Measurements from ENCODE around the gene DOCK4.
A peak's percentile ranks its signal among the peaks of the same experiment; 100 is the strongest.

Gene DOCK4

GRCh38 chr7:112073530-112073929, 132.7 kb downstream of the DOCK4 start:
- H3K9ac ChIP-seq (ENCODE audit: low read depth, low read length, poor library complexity, severe bottlenecking): no peak overlapping the region
- no peak for TF ChIP-seq EZH2phosphoT487 (IDR thresholded peaks at IDR 0.05; ENCODE audit: borderline replicate concordance)
- TF ChIP-seq, protein P1, sequence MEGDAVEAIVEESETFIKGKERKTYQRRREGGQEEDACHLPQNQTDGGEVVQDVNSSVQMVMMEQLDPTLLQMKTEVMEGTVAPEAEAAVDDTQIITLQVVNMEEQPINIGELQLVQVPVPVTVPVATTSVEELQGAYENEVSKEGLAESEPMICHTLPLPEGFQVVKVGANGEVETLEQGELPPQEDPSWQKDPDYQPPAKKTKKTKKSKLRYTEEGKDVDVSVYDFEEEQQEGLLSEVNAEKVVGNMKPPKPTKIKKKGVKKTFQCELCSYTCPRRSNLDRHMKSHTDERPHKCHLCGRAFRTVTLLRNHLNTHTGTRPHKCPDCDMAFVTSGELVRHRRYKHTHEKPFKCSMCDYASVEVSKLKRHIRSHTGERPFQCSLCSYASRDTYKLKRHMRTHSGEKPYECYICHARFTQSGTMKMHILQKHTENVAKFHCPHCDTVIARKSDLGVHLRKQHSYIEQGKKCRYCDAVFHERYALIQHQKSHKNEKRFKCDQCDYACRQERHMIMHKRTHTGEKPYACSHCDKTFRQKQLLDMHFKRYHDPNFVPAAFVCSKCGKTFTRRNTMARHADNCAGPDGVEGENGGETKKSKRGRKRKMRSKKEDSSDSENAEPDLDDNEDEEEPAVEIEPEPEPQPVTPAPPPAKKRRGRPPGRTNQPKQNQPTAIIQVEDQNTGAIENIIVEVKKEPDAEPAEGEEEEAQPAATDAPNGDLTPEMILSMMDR (conservative IDR thresholded peaks at IDR 0.05; ENCODE audit: low read length): no peak
- no peaks in the 10 kb centered on the region for H3K36me3 ChIP-seq (ENCODE audit: insufficient read depth, low read length)
- H3K4me2 ChIP-seq (ENCODE audit: low read depth, low read length, poor library complexity, severe bottlenecking): no peak overlapping the region
- H2AFZ ChIP-seq (ENCODE audit: low read length): no peak overlapping the region
- no peaks in the 10 kb centered on the region for H3K9me3 ChIP-seq (ENCODE audit: insufficient read depth, low read depth, low read length)
- no peak overlapping the region for H3K4me3 ChIP-seq (ENCODE audit: low read length, poor library complexity, severe bottlenecking)
- H3K79me2 ChIP-seq (ENCODE audit: insufficient read depth, low read length): no peaks in the 10 kb centered on the region
- H3F3A ChIP-seq (ENCODE audit: low read depth): no peaks in the 10 kb centered on the region
- H3K9me2 ChIP-seq (replicated peaks; ENCODE audit: low read depth, low read length): no peaks in the 10 kb centered on the region
- no peaks in the 10 kb centered on the region for H4K20me1 ChIP-seq (ENCODE audit: insufficient read depth, low read length, poor library complexity, severe bottlenecking)
- no peaks in the 10 kb centered on the region for H3K27me3 ChIP-seq (ENCODE audit: insufficient read depth, low read length, poor library complexity, severe bottlenecking)
- peaks cover 12% of the 10 kb centered on the region for H3K4me1 ChIP-seq (ENCODE audit: insufficient read depth, low read length, poor library complexity, severe bottlenecking)

GRCh38 chr7:112072541-112073245, 133.5 kb downstream of the DOCK4 start:
- H3K9me3 ChIP-seq (ENCODE audit: insufficient read depth, low read depth, low read length): no peaks in the 10 kb centered on the region
- H3K4me3 ChIP-seq (ENCODE audit: low read length, poor library complexity, severe bottlenecking): no peak overlapping the region
- H3K9ac ChIP-seq (ENCODE audit: low read depth, low read length, poor library complexity, severe bottlenecking): no peak overlapping the region
- H3K4me2 ChIP-seq (ENCODE audit: low read depth, low read length, poor library complexity, severe bottlenecking): no peak overlapping the region
- TF ChIP-seq, protein P1 (conservative IDR thresholded peaks at IDR 0.05; ENCODE audit: low read length): no peak
- TF ChIP-seq EZH2phosphoT487 (IDR thresholded peaks at IDR 0.05; ENCODE audit: borderline replicate concordance): no peak
- H3F3A ChIP-seq (ENCODE audit: low read depth): no peaks in the 10 kb centered on the region
- no peaks in the 10 kb centered on the region for H3K36me3 ChIP-seq (ENCODE audit: insufficient read depth, low read length)
- peak overlapping the region; percentile 44 for H2AFZ ChIP-seq (ENCODE audit: low read length)
- no peaks in the 10 kb centered on the region for H4K20me1 ChIP-seq (ENCODE audit: insufficient read depth, low read length, poor library complexity, severe bottlenecking)
- H3K79me2 ChIP-seq (ENCODE audit: insufficient read depth, low read length): no peaks in the 10 kb centered on the region
- no peaks in the 10 kb centered on the region for H3K27me3 ChIP-seq (ENCODE audit: insufficient read depth, low read length, poor library complexity, severe bottlenecking)
- H3K4me1 ChIP-seq (ENCODE audit: insufficient read depth, low read length, poor library complexity, severe bottlenecking): peaks cover 12% of the 10 kb centered on the region
- no peaks in the 10 kb centered on the region for H3K9me2 ChIP-seq (replicated peaks; ENCODE audit: low read depth, low read length)

GRCh38 chr7:112071856-112072255, 134.3 kb downstream of the DOCK4 start:
- Histone ChIP-seq H3K4me3 (ENCODE audit: low read length, poor library complexity, severe bottlenecking) (no peak overlapping the region), H3K4me2 (ENCODE audit: low read depth, low read length, poor library complexity, severe bottlenecking) (no peak overlapping the region), H3F3A (ENCODE audit: low read depth) (no peaks in the 10 kb centered on the region), H4K20me1 (ENCODE audit: insufficient read depth, low read length, poor library complexity, severe bottlenecking) (no peaks in the 10 kb centered on the region), H3K9ac (ENCODE audit: low read depth, low read length, poor library complexity, severe bottlenecking) (no peak overlapping the region), H3K4me1 (ENCODE audit: insufficient read depth, low read length, poor library complexity, severe bottlenecking) (peaks cover 12% of the 10 kb centered on the region), H3K9me3 (ENCODE audit: insufficient read depth, low read depth, low read length) (no peaks in the 10 kb centered on the region), H3K27me3 (ENCODE audit: insufficient read depth, low read length, poor library complexity, severe bottlenecking) (no peaks in the 10 kb centered on the region), H3K79me2 (ENCODE audit: insufficient read depth, low read length) (no peaks in the 10 kb centered on the region), H3K9me2 (replicated peaks; ENCODE audit: low read depth, low read length) (no peaks in the 10 kb centered on the region), H2AFZ (ENCODE audit: low read length) (no peak overlapping the region), H3K36me3 (ENCODE audit: insufficient read depth, low read length) (no peaks in the 10 kb centered on the region)
- no peak for TF ChIP-seq EZH2phosphoT487 (IDR thresholded peaks at IDR 0.05; ENCODE audit: borderline replicate concordance)
- TF ChIP-seq, protein P1 (conservative IDR thresholded peaks at IDR 0.05; ENCODE audit: low read length): no peak
